ENCODE results near the gene PRR14L.

GRCh38 chr22:31732089-31732829 is 17.7 kb downstream of the PRR14L start:
- TF ChIP-seq CTCF (IDR thresholded peaks at IDR 0.05) (no peak), ZFX (IDR thresholded peaks at IDR 0.05; ENCODE audit: borderline replicate concordance) (no peak)

All from 22Rv1 (cell line).